CD4-positive, alpha-beta T cell treated with Interleukin-1 beta for 1 hour (primary cell): ENCODE data around the gene HEATR3.

Source experiments
- DNase-seq, 2 donors: peaks; one replicate each; pipeline ENCODE4 v3.0.0-alpha.2; 2020 to 2022

HEATR3 gene

GRCh38 chr16:50065624-50066481 is at the start of gene HEATR3:
Gene HEATR3, plus strand, starts transcription at chr16:50065970. Its CDS starts 162 bp downstream, at chr16:50066132.
- peak; percentile 95 to 97 for DNase-seq

GRCh38 chr16:50017553-50017952 is 48.2 kb upstream of the HEATR3 start:
- DNase-seq = no peak

GRCh38 chr16:50021544-50021943 is 44.2 kb upstream of the HEATR3 start:
- DNase-seq = no peak

GRCh38 chr16:50023641-50024040 is 42.1 kb upstream of the HEATR3 start:
- DNase-seq = no peak

GRCh38 chr16:50024207-50024606 is 41.6 kb upstream of the HEATR3 start:
- DNase-seq = no peak

- peak; percentile 95 to 98 for DNase-seq
Measured at GRCh38 chr16:50024684-50025536, 40.9 kb upstream of the HEATR3 start, which contains the start of gene CNEP1R1. Gene CNEP1R1, plus strand, starts transcription at chr16:50025225. Its CDS starts 91 bp downstream, at chr16:50025316.

- DNase-seq = peak; percentile 4 to 33
Measured at GRCh38 chr16:50025537-50025931, 40.2 kb upstream of the HEATR3 start.

GRCh38 chr16:50027829-50028228 is 37.9 kb upstream of the HEATR3 start:
- DNase-seq = no peak

- DNase-seq = no peak
Measured at GRCh38 chr16:50035468-50035992, 30.2 kb upstream of the HEATR3 start.

- DNase-seq = no peak
Measured at GRCh38 chr16:50036426-50036825, 29.3 kb upstream of the HEATR3 start.

GRCh38 chr16:50037662-50038220 is 28.0 kb upstream of the HEATR3 start:
- DNase-seq = no peak

- no peak for DNase-seq
Measured at GRCh38 chr16:50038286-50038685, 27.5 kb upstream of the HEATR3 start.

- peak; percentile 5 to 67 for DNase-seq
Measured at GRCh38 chr16:50038756-50039529, 26.8 kb upstream of the HEATR3 start.

- DNase-seq = no peak
Measured at GRCh38 chr16:50040018-50040417, 25.8 kb upstream of the HEATR3 start.

- DNase-seq = no peak
Measured at GRCh38 chr16:50040710-50041109, 25.1 kb upstream of the HEATR3 start.

- no peak for DNase-seq
Measured at GRCh38 chr16:50043358-50043757, 22.4 kb upstream of the HEATR3 start.

- DNase-seq = no peak
Measured at GRCh38 chr16:50045412-50045811, 20.4 kb upstream of the HEATR3 start.

- DNase-seq = no peak
Measured at GRCh38 chr16:50046853-50047252, 18.9 kb upstream of the HEATR3 start.

- DNase-seq = no peak
Measured at GRCh38 chr16:50047864-50048263, 17.9 kb upstream of the HEATR3 start.

- DNase-seq = no peak
Measured at GRCh38 chr16:50050802-50051201, 15.0 kb upstream of the HEATR3 start.

GRCh38 chr16:50056226-50056625 is 9.5 kb upstream of the HEATR3 start:
- DNase-seq = no peak

- no peak for DNase-seq
Measured at GRCh38 chr16:50058091-50058771, 7.5 kb upstream of the HEATR3 start.
